HepG2 (cell line): ENCODE measurements around the gene TRAK1. TPM values are rescaled to one million over a fixed set of nuclear protein-coding genes. Genes with fewer than 3 reads are reported as not detected.

Source experiments
- ATAC-seq: fragments of 200-7000 bp; cut with Tn5 transposase; 3 replicates; pipeline ENCODE4 v1.9.1; 2020; ENCODE audit warnings: mild to moderate bottlenecking, moderate library complexity
- BruUV-seq: library from RNA; stranded (reverse); fragments of 400-500 nt; replicated peaks from 2 replicates; lab custom pipeline; 2021; lab: Mats Ljungman, UMichigan
- CTCF ChIA-PET: fragments of 300-600 bp; formaldehyde crosslinking; extraction: SDS; loops from one replicate; lab custom pipeline; 2021; ENCODE audit warnings: low total read pairs, inconsistent platforms, low intra/inter-chr PET ratio; lab: Yijun Ruan, JAX
- POLR2A ChIA-PET: fragments of 350-600 bp; sonication (Branson Sonifier 250); formaldehyde crosslinking; loops from one replicate; lab custom pipeline; 2020; ENCODE audit warnings: antibody characterized with exemption, inconsistent platforms; lab: Yijun Ruan, JAX
- DNase-seq: peaks from one replicate; pipeline ENCODE4 v3.0.0-alpha.2; 2015; ENCODE audit warnings: low spot score
- FAIRE-seq: peaks from 3 replicates; lab custom pipeline; 2011; peaks lifted over from hg19 to GRCh38; lab: Jason Lieb, UNC
- H2AFZ ChIP-seq: one replicate; pipeline ENCODE4 v1.6.1; 2011; ENCODE audit warnings: low read length, inconsistent platforms
- H3K27ac ChIP-seq: fragments of 300-600 bp; 3 replicates; pipeline ENCODE4 v1.8.0; 2011; ENCODE audit warnings: mixed run types, mild to moderate bottlenecking, mixed read lengths, low read length, inconsistent platforms; ENCODE audit not compliant: insufficient read depth; ENCODE audit errors: extremely low read length
- H3K27me3 ChIP-seq, 2 experiments: fragments of 200-600 bp in 1 of 2; 2 replicates in 1 of 2; 3 replicates in 1 of 2; pipeline versions ENCODE4 v1.6.0 to v1.8.0; 2011; ENCODE audit warnings: low read length in 2 of 2, mild to moderate bottlenecking in 2 of 2, moderate library complexity in 2 of 2, inconsistent platforms in 1 of 2; ENCODE audit not compliant: insufficient read depth in 2 of 2, control insufficient read depth in 1 of 2
- H3K36me3 ChIP-seq, 2 experiments: fragments of 200-600 bp in 1 of 2; replicated peaks in 1 of 2; 2 replicates in 1 of 2; 3 replicates in 1 of 2; pipeline versions ENCODE4 v1.5.1 to v1.8.0; 2011; ENCODE audit warnings: low read length in 2 of 2, inconsistent platforms in 1 of 2; ENCODE audit not compliant: insufficient read depth in 2 of 2, control insufficient read depth in 1 of 2
- H3K4me1 ChIP-seq: 2 replicates; pipeline ENCODE4 v1.5.1; 2012; ENCODE audit warnings: low read length, inconsistent platforms; ENCODE audit not compliant: insufficient read depth
- H3K4me2 ChIP-seq: 2 replicates; pipeline ENCODE4 v1.6.0; 2011; ENCODE audit warnings: low read depth, low read length, inconsistent platforms
- H3K4me3 ChIP-seq, 3 experiments: fragments of 200-600 bp in 1 of 3; sonication (generic), shearing (Covaris generic) in 1 of 3; replicated peaks in 1 of 3; 2 replicates each; pipeline ENCODE4 v1.5.1; 2011 to 2016; ENCODE audit warnings: low read length in 3 of 3, inconsistent platforms in 2 of 3, low read depth in 2 of 3, mild to moderate bottlenecking in 2 of 3, control low read depth in 1 of 3, mixed read lengths in 1 of 3; ENCODE audit not compliant: insufficient read depth in 1 of 3
- H3K79me2 ChIP-seq: one replicate; pipeline ENCODE4 v1.6.1; 2011; ENCODE audit warnings: low read length, inconsistent platforms; ENCODE audit not compliant: insufficient read depth
- H3K9ac ChIP-seq: 2 replicates; pipeline ENCODE4 v1.6.0; 2011; ENCODE audit warnings: mild to moderate bottlenecking, low read depth, low read length, inconsistent platforms; ENCODE audit not compliant: insufficient read depth
- H3K9me3 ChIP-seq: 2 replicates; pipeline ENCODE4 v1.5.1; 2012; ENCODE audit warnings: mild to moderate bottlenecking, low read length
- H4K20me1 ChIP-seq: 2 replicates; pipeline ENCODE4 v1.6.0; 2011; ENCODE audit warnings: inconsistent platforms, mild to moderate bottlenecking, low read length, moderate library complexity; ENCODE audit not compliant: insufficient read depth
- CBX2 ChIP-seq, 2 experiments: fragments of 200-600 bp in 1 of 2; sonication (generic); formaldehyde crosslinking in 1 of 2; IDR thresholded peaks; 2 replicates each; pipeline versions ENCODE4 v1.7.0 to v1.8.1; 2018 to 2022; ENCODE audit warnings: low read depth in 2 of 2, low read length in 1 of 2, mild to moderate bottlenecking in 1 of 2, missing genetic modification reagents in 1 of 2
- MAF1 ChIP-seq: sonication (generic); formaldehyde crosslinking; IDR thresholded peaks from 2 replicates; pipeline ENCODE4 v1.5.0; 2020; ENCODE audit warnings: missing genetic modification reagents, borderline replicate concordance
- NR2F6 ChIP-seq, 2 experiments: IDR thresholded peaks; 2 replicates each; pipeline ENCODE4 v1.6.1; 2016; ENCODE audit warnings: antibody characterized with exemption in 1 of 2, mild to moderate bottlenecking in 1 of 2
- POGZ ChIP-seq: sonication (generic); formaldehyde crosslinking; IDR thresholded peaks from 2 replicates; pipeline ENCODE4 v1.4.0; 2020; ENCODE audit warnings: mild to moderate bottlenecking, missing genetic modification reagents
- REL ChIP-seq: sonication (generic); formaldehyde crosslinking; conservative IDR thresholded peaks from 2 replicates; pipeline ENCODE4 v1.8.0; 2022; ENCODE audit warnings: mild to moderate bottlenecking, missing genetic modification reagents, moderate library complexity
- RELA ChIP-seq: sonication (generic); formaldehyde crosslinking; IDR thresholded peaks from 2 replicates; pipeline ENCODE4 v1.4.0; 2020; ENCODE audit warnings: missing genetic modification reagents
- ZNF124 ChIP-seq: sonication (generic); formaldehyde crosslinking; IDR thresholded peaks from 2 replicates; pipeline ENCODE4 v1.4.0; 2020; ENCODE audit warnings: missing genetic modification reagents
- WGBS: methylation state at CpG from one replicate; pipeline ENCODE4 v1.1.6; 2017; ENCODE audit warnings: low lambda C conversion rate; 5-methylcytosine and 5-hydroxymethylcytosine counted together
- in situ Hi-C: cut with HindIII; loops from 2 replicates; pipeline ENCODE4 v1.10.0; 2017; ENCODE audit warnings: low pct_unique_long_range_greater_than_20kb; ENCODE audit not compliant: extremely low pct_ligation_motif_present
- intact Hi-C: fragments of 100-400 bp; cut with micrococcal nuclease; formaldehyde crosslinking; loops from one replicate; pipeline ENCODE4 v1.10.0; 2022; ENCODE audit not compliant: unreplicated experiment
- polyA plus RNA-seq, 8 experiments: library from polyadenylated mRNA; depleted of rRNA in 3 of 8; stranded (reverse) in 7 of 8; unstranded in 1 of 8; fragments of >200 nt; fragmentation: Illumina TruSeq in 4 of 8; extraction: Trizol in 4 of 8; gene quantifications; 2 replicates each; pipeline versions ENCODE4 v1.2.1 to v1.2.3, GENCODE V29; 2011 to 2016; ENCODE audit warnings: low read depth in 4 of 8, missing spikeins in 1 of 8, mixed read lengths in 1 of 8; ENCODE audit not compliant: insufficient read depth in 1 of 8
- total RNA-seq, 5 experiments: library from RNA; depleted of rRNA; stranded (reverse); fragments of >200 nt; fragmentation: Illumina TruSeq; extraction: Trizol; gene quantifications; 2 replicates each; pipeline ENCODE4 v1.2.3, GENCODE V29; 2016; ENCODE audit warnings: low read depth in 1 of 5

TRAK1 gene
- total and polyA plus RNA-seq, 2 of the 13 experiments (the other 11 are each of a cell fraction or from before 2014, with no cell fraction given) = 20.5 to 46.6 TPM

DNA sequence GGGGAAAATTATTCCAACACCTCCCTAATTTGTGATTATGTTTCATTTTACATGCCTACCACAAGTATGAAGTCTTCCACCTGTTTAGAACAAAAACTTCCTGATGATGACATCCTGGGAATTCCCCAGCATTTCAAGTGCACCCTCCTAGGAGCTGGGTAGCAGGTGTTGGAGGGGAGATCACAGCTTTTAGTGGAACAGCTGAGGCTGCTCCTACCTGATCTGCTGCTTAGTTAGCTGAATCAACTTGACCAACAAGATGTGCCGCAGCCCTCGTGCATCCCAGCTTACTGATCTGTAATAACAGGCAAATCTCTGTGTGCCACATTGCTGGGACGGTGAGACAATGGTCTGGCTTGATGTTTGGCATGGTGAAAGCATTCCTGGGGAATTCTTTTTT is 29.7 kb downstream of the TRAK1 start:
- Histone ChIP-seq H3K27ac (no peak overlapping the region), H3K9ac (no peak overlapping the region), H4K20me1 (peaks cover 2% of the 10 kb centered on the region; the same call in 1 of the 2 replicates), H3K9me3 (no peaks in the 10 kb centered on the region), H3K27me3 (no peaks in the 10 kb centered on the region), H2AFZ (no peak overlapping the region), H3K79me2 (peaks cover 14% of the 10 kb centered on the region)
- in situ Hi-C loops (loop anchor here (5.0 to 25.0 kb wide), 2 partner anchors 41 to 316 kb away; no protein-coding TSS in a partner anchor), intact Hi-C loops (no loop called here)
- ATAC-seq (no peak), DNase-seq (no peak), FAIRE-seq (no peak)
- POLR2A ChIA-PET = interaction anchor here (0.7 to 4.1 kb wide), 4 partner anchors 10 to 70 kb away, joined by 3 to 30 read pairs (median 10); no protein-coding TSS in a partner anchor
- TF ChIP-seq POGZ (CRISPR knock-in tag) = no peak
- no peak for TF ChIP-seq ZNF124
- no peak for TF ChIP-seq NR2F6 (IDR thresholded peaks at IDR 0.05)
- TF ChIP-seq NR2F6 (CRISPR knock-in tag; IDR thresholded peaks at IDR 0.05) = no peak
- TF ChIP-seq REL (CRISPR knock-in tag) = no peak
- TF ChIP-seq RELA (CRISPR knock-in tag) = peak; percentile 92; the same call in 1 of the 2 replicates
- no peak for TF ChIP-seq CBX2 (IDR thresholded peaks at IDR 0.05; ENCODE audit: low read depth, low read length)
- no peak for TF ChIP-seq CBX2 (CRISPR knock-in tag; IDR thresholded peaks at IDR 0.05; ENCODE audit: low read depth)
- TF ChIP-seq MAF1 (CRISPR knock-in tag) = no peak
- TF ChIP-seq, all 625 proteins: peak for 1
- CTCF ChIA-PET = no interaction called here
- Histone ChIP-seq H3K4me2 (no peak overlapping the region), H3K4me3 (no peak overlapping the region), H3K36me3 (peaks cover 0 to 4% of the 10 kb centered on the region in 2 experiments; a peak in 1 of 5 replicates), H3K4me1 (peaks cover 71% of the 10 kb centered on the region)
- no TSS peak for BruUV-seq
- WGBS = 94% methylated on average over 3 of the region's 3 CpGs
